ENCODE results near the gene C2CD2.

DNA sequence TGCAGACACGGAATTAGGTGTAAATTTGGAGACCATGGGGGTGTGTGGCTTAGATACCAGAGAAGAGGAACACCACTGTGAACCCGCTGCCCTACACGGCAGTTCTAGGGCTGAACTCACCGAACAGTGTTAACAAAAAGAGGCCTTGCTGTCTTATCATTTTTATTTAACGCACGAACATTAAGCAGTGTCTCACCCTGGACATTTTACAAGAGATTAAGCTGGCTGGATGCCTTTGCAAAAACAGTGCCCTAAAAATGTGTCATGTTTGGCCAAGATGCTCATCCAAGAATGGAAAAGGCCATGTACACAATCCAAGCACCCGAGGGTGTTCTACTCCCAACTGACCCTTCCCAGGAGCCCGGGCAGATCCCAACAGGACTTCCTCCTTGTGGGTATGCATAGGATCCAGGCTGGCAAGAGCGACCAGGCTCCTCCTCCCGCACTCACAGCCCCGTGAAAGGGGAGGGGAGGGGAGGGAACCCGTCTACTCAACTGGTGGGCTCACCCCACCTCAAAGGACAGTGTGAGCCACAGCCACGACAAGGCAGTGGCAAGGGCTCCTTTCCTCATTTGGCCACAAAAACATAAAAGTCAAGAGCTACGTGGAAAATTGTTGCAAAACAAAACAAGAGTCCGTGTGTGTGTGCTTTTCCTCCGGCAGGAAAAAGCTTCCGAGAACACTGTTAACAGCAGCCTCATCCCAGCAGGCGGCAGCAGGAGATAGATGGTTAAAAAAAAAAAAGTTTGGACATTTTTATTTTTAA lies 20.3 kb downstream of the C2CD2 start:
- TF ChIP-seq, protein P1, sequence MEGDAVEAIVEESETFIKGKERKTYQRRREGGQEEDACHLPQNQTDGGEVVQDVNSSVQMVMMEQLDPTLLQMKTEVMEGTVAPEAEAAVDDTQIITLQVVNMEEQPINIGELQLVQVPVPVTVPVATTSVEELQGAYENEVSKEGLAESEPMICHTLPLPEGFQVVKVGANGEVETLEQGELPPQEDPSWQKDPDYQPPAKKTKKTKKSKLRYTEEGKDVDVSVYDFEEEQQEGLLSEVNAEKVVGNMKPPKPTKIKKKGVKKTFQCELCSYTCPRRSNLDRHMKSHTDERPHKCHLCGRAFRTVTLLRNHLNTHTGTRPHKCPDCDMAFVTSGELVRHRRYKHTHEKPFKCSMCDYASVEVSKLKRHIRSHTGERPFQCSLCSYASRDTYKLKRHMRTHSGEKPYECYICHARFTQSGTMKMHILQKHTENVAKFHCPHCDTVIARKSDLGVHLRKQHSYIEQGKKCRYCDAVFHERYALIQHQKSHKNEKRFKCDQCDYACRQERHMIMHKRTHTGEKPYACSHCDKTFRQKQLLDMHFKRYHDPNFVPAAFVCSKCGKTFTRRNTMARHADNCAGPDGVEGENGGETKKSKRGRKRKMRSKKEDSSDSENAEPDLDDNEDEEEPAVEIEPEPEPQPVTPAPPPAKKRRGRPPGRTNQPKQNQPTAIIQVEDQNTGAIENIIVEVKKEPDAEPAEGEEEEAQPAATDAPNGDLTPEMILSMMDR (IDR thresholded peaks at IDR 0.05) = peak; percentile 18 to 39 (median 35)
- TF ChIP-seq POLR2A (IDR thresholded peaks at IDR 0.05) = no peak

Measured in uterus (tissue), 2 donors.